ENCODE data around the gene DNAH6. TPM values are rescaled to one million over a fixed set of nuclear protein-coding genes. Genes with fewer than 3 reads are reported as not detected.

The DNAH6 gene
- total RNA-seq, 1 experiment from 2014 or later, result 1.6 TPM

- ChIA-PET POLR2A (no interaction called here), RAD21 (ENCODE audit: low non-redundant PET in 1 of 2, low total read pairs in 2 of 2, uncharacterized antibody in 2 of 2, unreplicated experiment in 2 of 2) (no interaction called here), CTCF (no interaction called here)
- no peak overlapping the region for H3K9ac ChIP-seq (ENCODE audit: low read length)
- H2AFZ ChIP-seq (ENCODE audit: low read depth, low read length, poor library complexity, severe bottlenecking), result no peak overlapping the region
- H3K4me3 ChIP-seq (replicated peaks in 1 of 2; ENCODE audit: low read depth in 1 of 2, low read length in 2 of 2), result no peak overlapping the region
- TF ChIP-seq EZH2 (IDR thresholded peaks at IDR 0.05) (no peak), RAD21 (IDR thresholded peaks at IDR 0.05; ENCODE audit: low read depth) (no peak), ZNF274 (IDR thresholded peaks at IDR 0.05; ENCODE audit: low read depth, low read length) (no peak), ZFX (IDR thresholded peaks at IDR 0.05) (no peak), FOSL1 (IDR thresholded peaks at IDR 0.05; ENCODE audit: low read depth) (no peak), EGR1 (IDR thresholded peaks at IDR 0.05; ENCODE audit: low read depth) (no peak), JUND (IDR thresholded peaks at IDR 0.05) (no peak), CEBPB (IDR thresholded peaks at IDR 0.05; ENCODE audit: low read depth) (no peak), TCF7L2 (IDR thresholded peaks at IDR 0.05; ENCODE audit: borderline replicate concordance, extremely low read depth, insufficient read depth, insufficient read length) (no peak), REST (IDR thresholded peaks at IDR 0.05; ENCODE audit: low read depth) (no peak), MAX (IDR thresholded peaks at IDR 0.05) (no peak)
- intact Hi-C loops (cut with micrococcal nuclease), result no loop called here
- BruUV-seq (replicated peaks), result no TSS peak
- H3K9me2 ChIP-seq (ENCODE audit: insufficient read depth), result no peaks in the 10 kb centered on the region
- no peak overlapping the region for H3K27ac ChIP-seq (ENCODE audit: low read depth, low read length)
- ATAC-seq (no peak), DNase-seq (ENCODE audit: low read depth, low spot score) (no peak)
- no peaks in the 10 kb centered on the region for H3K27me3 ChIP-seq (ENCODE audit: insufficient read depth, low read length)
- no peak overlapping the region for H3K4me2 ChIP-seq (ENCODE audit: low read length)
- H3K79me2 ChIP-seq (ENCODE audit: insufficient read depth, low read length), result no peaks in the 10 kb centered on the region
- H4K20me1 ChIP-seq (ENCODE audit: insufficient read depth), result no peaks in the 10 kb centered on the region
- H3K4me1 ChIP-seq (ENCODE audit: control insufficient read depth in 1 of 2, insufficient read depth in 2 of 2, low read length in 2 of 2), result no peaks in the 10 kb centered on the region
- H3K36me3 ChIP-seq (ENCODE audit: control insufficient read depth in 1 of 2, insufficient read depth in 2 of 2, low read length in 2 of 2), result no peaks in the 10 kb centered on the region
- H3K9me3 ChIP-seq (ENCODE audit: control insufficient read depth in 1 of 2, insufficient read depth in 1 of 2, low read depth in 1 of 2, low read length in 2 of 2), result no peaks in the 10 kb centered on the region
Observed at GRCh38 chr2:84768840-84769239, 252.5 kb downstream of the DNAH6 start.
